ENCODE data around the gene MRPL23.

DNA sequence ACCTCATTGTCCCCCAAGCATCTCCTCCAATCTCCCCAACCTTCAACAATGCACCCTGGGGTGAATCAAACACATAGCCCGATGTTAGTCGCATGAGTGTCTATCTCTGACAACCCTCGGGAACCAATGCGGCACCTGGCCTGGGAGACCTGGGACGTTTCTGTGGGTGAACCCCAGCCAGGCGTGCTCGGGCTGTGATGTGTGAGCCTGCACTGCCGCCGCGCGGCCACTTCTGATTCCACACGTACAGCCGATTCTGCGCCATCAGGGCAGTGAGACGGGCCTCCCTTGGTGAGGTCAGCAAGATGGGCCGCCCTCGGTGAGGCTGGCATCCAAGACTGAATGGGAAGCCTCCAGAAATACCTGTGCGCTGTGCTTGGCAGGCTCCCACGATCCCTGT is 55.7 kb downstream of the MRPL23 start:
- TF ChIP-seq CTCF (IDR thresholded peaks at IDR 0.05; ENCODE audit: borderline replicate concordance, extremely low read depth, low read length, poor library complexity, severe bottlenecking) (no peak), EZH2 (IDR thresholded peaks at IDR 0.05; ENCODE audit: borderline replicate concordance, low read depth, low read length, severe bottlenecking) (no peak)
